Heart right ventricle (tissue), 16 donors: Measurements from ENCODE around the gene CIAO2B. TPM values are rescaled to one million over a fixed set of nuclear protein-coding genes. Genes with fewer than 3 reads are reported as not detected.

Source experiments
- ATAC-seq, 8 donors: fragments of 200-7000 bp; cut with Tn5 transposase; one replicate each; pipeline ENCODE4 v1.9.1; 2020; ENCODE audit warnings: mild to moderate bottlenecking in 8 of 8, moderate library complexity in 8 of 8, moderate number of reproducible peaks in 1 of 8
- DNase-seq, 2 donors: peaks; one replicate each; pipeline ENCODE4 v3.0.0-alpha.2; 2020
- H3K27ac ChIP-seq, 10 donors: fragments of 200-600 bp; sonication (generic) in 2 of 10; one replicate each; pipeline versions ENCODE4 v1.5.0 to v1.8.0; 2020 to 2022; ENCODE audit warnings: mild to moderate bottlenecking in 3 of 10
- H3K27me3 ChIP-seq, 7 donors: fragments of 200-600 bp; one replicate each; pipeline ENCODE4 v1.8.0; 2021 to 2022; ENCODE audit warnings: mild to moderate bottlenecking in 2 of 7
- H3K36me3 ChIP-seq, 9 donors: fragments of 200-600 bp; sonication (generic) in 1 of 9; one replicate each; pipeline versions ENCODE4 v1.5.0 to v1.8.0; 2020 to 2022; ENCODE audit warnings: mild to moderate bottlenecking in 2 of 9
- H3K4me1 ChIP-seq, 9 donors: fragments of 200-600 bp; sonication (generic) in 1 of 9; one replicate each; pipeline versions ENCODE4 v1.5.0 to v1.8.0; 2020 to 2022; ENCODE audit warnings: mild to moderate bottlenecking in 4 of 9
- H3K4me3 ChIP-seq, 10 donors: fragments of 200-600 bp; sonication (generic) in 2 of 10; one replicate each; pipeline versions ENCODE4 v1.5.0 to v1.8.0; 2020 to 2022; ENCODE audit warnings: mild to moderate bottlenecking in 7 of 10, moderate library complexity in 2 of 10
- H3K9me3 ChIP-seq, 11 donors: fragments of 200-600 bp in 10 of 11; sonication (generic) in 2 of 11; one replicate each; pipeline versions ENCODE4 v1.5.0 to v1.8.0; 2013 to 2022; ENCODE audit warnings: mild to moderate bottlenecking in 2 of 11, control low read depth in 1 of 11, moderate library complexity in 1 of 11
- CTCF ChIP-seq, 9 donors: fragments of 200-600 bp; sonication (generic) in 2 of 9; IDR thresholded peaks; one replicate each; pipeline versions ENCODE4 v1.5.0 to v1.8.0; 2021 to 2022; ENCODE audit warnings: antibody characterized with exemption in 9 of 9, mild to moderate bottlenecking in 5 of 9, moderate library complexity in 1 of 9
- WGBS, 2 donors: extraction: QIAGEN DNeasy Blood & Tissue Kit; methylation state at CpG; one replicate each; pipeline ENCODE4 v1.1.7; 2013; ENCODE audit warnings: inconsistent platforms in 1 of 2; 5-methylcytosine and 5-hydroxymethylcytosine counted together
- intact Hi-C, 10 donors: fragments of 100-400 bp; cut with DNase I; formaldehyde crosslinking; loops; one replicate each; pipeline versions ENCODE4 v1.11.1 to v1.14.2; 2022
- polyA plus RNA-seq, 2 donors: library from polyadenylated mRNA; stranded (reverse); fragments of 200-250 nt; gene quantifications; one replicate each; pipeline ENCODE4 v1.2.3, GENCODE V29; 2013
- total RNA-seq, 10 donors: library from RNA; stranded (reverse); fragmentation: NEBNext Ultra II Directional in 3 of 10; extraction: Animal tissue kit (Norgen Biotek cat#: 25700) in 3 of 10; gene quantifications; one replicate each; pipeline versions ENCODE4 v1.2.1 to v1.2.4, GENCODE V29; 2021 to 2023
- donor health status: Arrhythmogenic right ventricular cardiomyopathy.
- donor health status: ischemic (EF 13 %, LVEDD 7.1; RV severe dilation, severe dysfunction).
- donor health status: healthy with polysubstance abuse.
- donor health status: DM: no; HTN: yes; CAD: no.
- donor health status: DM: no; HTN: no; CAD: no.
- donor health status: ischemic (EF 25% LVEDD 6.9; RV normal size, moderate dysfunction).
- donor health status: ischemic (EF 25% LVEDD 5.7; RV mildly dilated, moderate dysfunction).
- donor health status: healthy.
- donor health status: DM: yes; HTN: yes; CAD: no.
- donor health status: Ischemic cardiomyopathy.
- donor health status: ischemic (EF 35%, LVEDD 5.7; RV mildly dilated, moderate dysfunction).
- donor health status: nonischemic (EF 11% LVEDD 7.7; RV severe dilation, severe dysfunction).
- donor health status: DM: yes; HTN: yes; CAD: no.
- donor health status: PGD.
- donor health status: ischemic (EF 29% LVEDD 5.4; RV normal size, mild dysfunction).
- donor health status: nonischemic (EF 23%, LVEDD 6.1; RV moderate dilation, normal function).

Gene CIAO2B
- total and polyA plus RNA-seq, 12 donors: 103 to 743 (median 115) TPM

- intact Hi-C loops: loop anchor here in 1 of 10 donors (10.0 kb wide), 1 partner anchor 63 kb away; no protein-coding TSS in a partner anchor
- Histone ChIP-seq H3K4me1 (peaks cover 0 to 13% (median 0%) of the 10 kb centered on the region in 9 donors), H3K27ac (no peak overlapping the region), H3K4me3 (no peak overlapping the region), H3K36me3 (peaks cover 0 to 15% (median 0%) of the 10 kb centered on the region in 9 donors), H3K27me3 (no peaks in the 10 kb centered on the region), H3K9me3 (no peaks in the 10 kb centered on the region)
- TF ChIP-seq CTCF (IDR thresholded peaks at IDR 0.05): no peak
- DNase-seq (no peak), ATAC-seq (no peak)
- 87 to 97% methylated on average over 6 of the region's 6 CpGs for WGBS, 2 donors
Measured at GRCh38 chr16:66891797-66892196, 42.4 kb downstream of the CIAO2B start.

- H3K4me3 ChIP-seq: no peak overlapping the region
- DNase-seq (no peak), ATAC-seq (no peak)
- peaks cover 0 to 20% (median 1%) of the 10 kb centered on the region in 9 donors for H3K36me3 ChIP-seq
- TF ChIP-seq CTCF (IDR thresholded peaks at IDR 0.05): no peak
- WGBS, 2 donors: 91 to 97% methylated on average over 4 of the region's 4 CpGs
- H3K9me3 ChIP-seq: no peaks in the 10 kb centered on the region
- peaks cover 0 to 13% (median 0%) of the 10 kb centered on the region in 9 donors for H3K4me1 ChIP-seq
- no peak overlapping the region for H3K27ac ChIP-seq
- intact Hi-C loops: loop anchor here in 1 of 10 donors (10.0 kb wide), 1 partner anchor 63 kb away; no protein-coding TSS in a partner anchor
- no peaks in the 10 kb centered on the region for H3K27me3 ChIP-seq
Measured at GRCh38 chr16:66891360-66891759, 42.8 kb downstream of the CIAO2B start.

DNA sequence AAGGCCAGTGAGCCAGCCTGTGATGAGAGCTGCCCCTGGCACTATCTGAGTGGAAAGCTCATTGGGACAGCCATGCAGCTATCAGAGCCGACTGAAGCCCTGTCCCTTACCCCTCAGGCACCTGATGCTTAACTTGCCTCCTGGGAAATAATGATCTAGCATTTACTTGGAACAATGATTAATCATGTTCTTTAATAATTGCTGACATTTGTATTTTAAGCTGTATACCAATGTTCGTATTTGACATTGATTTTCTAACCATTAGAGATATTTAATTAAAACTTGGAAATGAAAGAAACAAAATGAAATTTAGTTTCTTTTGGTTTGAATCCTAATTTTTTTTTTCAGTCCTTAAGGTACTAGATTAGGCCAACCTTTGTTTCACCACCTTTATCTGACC, 43.4 kb downstream of the CIAO2B start:
- no peak for DNase-seq
- 72 to 79% methylated on average over 2 of the region's 2 CpGs for WGBS, 2 donors
- intact Hi-C loops: loop anchor here in 1 of 10 donors (10.0 kb wide), 1 partner anchor 64 kb away; no protein-coding TSS in a partner anchor

GRCh38 chr16:66889622-66890021, 44.6 kb downstream of the CIAO2B start:
- 45 to 54% methylated on average over 4 of the region's 4 CpGs for WGBS, 2 donors
- ATAC-seq (no peak), DNase-seq (no peak)
- Histone ChIP-seq H3K9me3 (no peaks in the 10 kb centered on the region), H3K4me1 (no peaks in the 10 kb centered on the region), H3K4me3 (no peak overlapping the region), H3K27me3 (no peaks in the 10 kb centered on the region), H3K36me3 (peaks cover 0 to 37% (median 13%) of the 10 kb centered on the region in 9 donors), H3K27ac (no peak overlapping the region)
- TF ChIP-seq CTCF (IDR thresholded peaks at IDR 0.05): no peak
- intact Hi-C loops: loop anchor here in 1 of 10 donors (10.0 kb wide), 1 partner anchor 65 kb away; no protein-coding TSS in a partner anchor

More for the DNA sequence above, 43.4 kb downstream of the CIAO2B start:
- Histone ChIP-seq H3K27me3 (no peaks in the 10 kb centered on the region), H3K4me3 (no peak overlapping the region), H3K9me3 (no peaks in the 10 kb centered on the region), H3K36me3 (peaks cover 0 to 25% (median 4%) of the 10 kb centered on the region in 9 donors), H3K27ac (no peak overlapping the region), H3K4me1 (peaks cover 0 to 10% (median 0%) of the 10 kb centered on the region in 9 donors)
- ATAC-seq: no peak
- no peak for TF ChIP-seq CTCF (IDR thresholded peaks at IDR 0.05)
